K562 (cell line): ENCODE measurements around the gene TAF1B. TPM values are rescaled to one million over a fixed set of nuclear protein-coding genes. Genes with fewer than 3 reads are reported as not detected.

Experiments used
- ATAC-seq: fragments of 200-7000 bp; cut with Tn5 transposase; 3 replicates; pipeline ENCODE4 v1.9.1; 2020; ENCODE audit warnings: moderate library complexity
- BruUV-seq: library from RNA; stranded (reverse); fragments of 400-500 nt; replicated peaks from 2 replicates; lab custom pipeline; 2021; lab: Mats Ljungman, UMichigan
- CTCF ChIA-PET: fragments of 300-600 bp; formaldehyde crosslinking; extraction: SDS; loops from one replicate; lab custom pipeline; 2021; ENCODE audit warnings: low intra/inter-chr PET ratio; lab: Yijun Ruan, JAX
- POLR2A ChIA-PET: fragments of 300-600, 350-650 bp; sonication (Branson Sonifier 250); formaldehyde crosslinking; extraction: SDS; loops from one replicate; lab custom pipeline; 2021; ENCODE audit warnings: antibody characterized with exemption, inconsistent platforms; lab: Yijun Ruan, JAX
- DNase-seq, 4 experiments: peaks; one replicate each; pipeline versions ENCODE4 v3.0.0 to v3.0.0-alpha.2; 2011 to 2018; ENCODE audit warnings: low spot score in 3 of 4, mixed read lengths in 3 of 4; ENCODE audit errors: extremely low read depth in 1 of 4
- FAIRE-seq: peaks from 2 replicates; lab custom pipeline; 2011; peaks lifted over from hg19 to GRCh38; lab: Jason Lieb, UNC
- H2AFZ ChIP-seq: 2 replicates; pipeline ENCODE4 v1.6.0; 2011; ENCODE audit warnings: low read depth, low read length, control low read depth, inconsistent platforms
- H3K27ac ChIP-seq: fragments of 200-600 bp; 3 replicates; pipeline ENCODE4 v1.8.0; 2011; ENCODE audit warnings: low read depth, mild to moderate bottlenecking, control low read depth, inconsistent platforms, low read length, moderate library complexity, mixed read lengths; ENCODE audit errors: extremely low read depth
- H3K27me3 ChIP-seq, 2 experiments: fragments of 300-600 bp in 1 of 2; 2 replicates in 1 of 2; 3 replicates in 1 of 2; pipeline versions ENCODE4 v1.6.0 to v1.8.0; 2011; ENCODE audit warnings: inconsistent platforms in 2 of 2, low read length in 2 of 2, mild to moderate bottlenecking in 1 of 2, mixed read lengths in 1 of 2, moderate library complexity in 1 of 2; ENCODE audit not compliant: control insufficient read depth in 2 of 2, insufficient read depth in 2 of 2
- H3K36me3 ChIP-seq: fragments of 300-600 bp; 3 replicates; pipeline ENCODE4 v1.8.0; 2011; ENCODE audit warnings: mild to moderate bottlenecking, low read length, inconsistent platforms; ENCODE audit not compliant: control insufficient read depth, insufficient read depth
- H3K4me1 ChIP-seq, 2 experiments: fragments of 200-600 bp in 1 of 2; replicated peaks in 1 of 2; 2 replicates in 1 of 2; 3 replicates in 1 of 2; pipeline versions ENCODE4 v1.5.1 to v1.8.0; 2011; ENCODE audit warnings: inconsistent platforms in 2 of 2, low read length in 2 of 2, mild to moderate bottlenecking in 1 of 2, mixed read lengths in 1 of 2, moderate library complexity in 1 of 2; ENCODE audit not compliant: control insufficient read depth in 2 of 2, insufficient read depth in 2 of 2
- H3K4me2 ChIP-seq: 2 replicates; pipeline ENCODE4 v1.6.1; 2011; ENCODE audit warnings: low read length, control low read depth, inconsistent platforms, mixed read lengths; ENCODE audit not compliant: insufficient read depth
- H3K4me3 ChIP-seq: fragments of 200-600 bp; sonication (generic), shearing (Covaris generic); 2 replicates; pipeline ENCODE4 v1.5.1; 2016; ENCODE audit warnings: control low read depth, inconsistent platforms
- H3K79me2 ChIP-seq: fragments of 200-600 bp; 3 replicates; pipeline ENCODE4 v1.8.0; 2011; ENCODE audit warnings: low read length, inconsistent platforms; ENCODE audit not compliant: control insufficient read depth, insufficient read depth
- H3K9ac ChIP-seq, 2 experiments: 2 replicates each; pipeline versions ENCODE4 v1.6.0 to v1.6.1; 2011; ENCODE audit warnings: low read depth in 2 of 2, low read length in 2 of 2, control low read depth in 1 of 2, inconsistent platforms in 1 of 2, mild to moderate bottlenecking in 1 of 2, mixed read lengths in 1 of 2; ENCODE audit not compliant: insufficient read depth in 1 of 2
- H3K9me1 ChIP-seq: one replicate; pipeline ENCODE4 v1.6.0; 2011; ENCODE audit warnings: inconsistent platforms, mild to moderate bottlenecking, low read length, moderate library complexity; ENCODE audit not compliant: control insufficient read depth, insufficient read depth
- H3K9me3 ChIP-seq: replicated peaks from 2 replicates; pipeline ENCODE4 v1.5.1; 2011; ENCODE audit warnings: low read depth, low read length, inconsistent platforms; ENCODE audit not compliant: control insufficient read depth, insufficient read depth
- H4K20me1 ChIP-seq: replicated peaks from 2 replicates; pipeline ENCODE4 v1.6.1; 2011; ENCODE audit warnings: low read length, inconsistent platforms, mixed read lengths; ENCODE audit not compliant: control insufficient read depth, insufficient read depth
- CBX3 ChIP-seq, 2 experiments: IDR thresholded peaks; 1 replicate in 1 of 2; 2 replicates in 1 of 2; pipeline ENCODE4 v1.6.1; 2012; ENCODE audit warnings: inconsistent platforms in 2 of 2, low read length in 2 of 2, borderline replicate concordance in 1 of 2, control low read depth in 1 of 2
- CBX5 ChIP-seq: IDR thresholded peaks from 2 replicates; pipeline ENCODE4 v1.6.1; 2014; ENCODE audit warnings: low read depth, borderline replicate concordance
- RUNX1 ChIP-seq: sonication (generic); IDR thresholded peaks from 2 replicates; pipeline ENCODE4 v1.6.1; 2016; ENCODE audit warnings: antibody characterized with exemption, low read depth
- ZNF668 ChIP-seq: fragments of 250-450 bp; sonication (Bioruptor Pico); IDR thresholded peaks from 2 replicates; pipeline ENCODE4 v1.8.0; 2022; ENCODE audit warnings: mild to moderate bottlenecking, inconsistent platforms
- WGBS: fragments of 100-300 bp; shearing (Covaris generic); methylation state at CpG from one replicate; pipeline ENCODE4 v1.1.6; 2016; ENCODE audit warnings: low coverage, mixed read lengths; ENCODE audit not compliant: insufficient coverage; ENCODE audit errors: missing lambda C conversion rate; 5-methylcytosine and 5-hydroxymethylcytosine counted together
- in situ Hi-C: fragments of 300-500 bp; cut with MboI; formaldehyde crosslinking; loops from 4 replicates; pipeline ENCODE4 v1.15.0; 2018; ENCODE audit warnings: inconsistent platforms, mixed read lengths
- intact Hi-C: fragments of 100-400 bp; cut with micrococcal nuclease; formaldehyde crosslinking; loops from 2 replicates; pipeline ENCODE4 v1.14.2; 2022
- polyA plus RNA-seq, 8 experiments: library from polyadenylated mRNA; depleted of rRNA in 4 of 8; stranded (reverse) in 5 of 8; unstranded in 3 of 8; fragments of >200 nt; fragmentation: Nextera tagmentation in 2 of 8; fragmentation: Illumina TruSeq in 1 of 8; extraction: Ambion mirVana in 2 of 8; extraction: Trizol in 1 of 8; gene quantifications; 2 replicates each; pipeline versions ENCODE4 v1.2.1 to v1.2.3, GENCODE V29; 2011 to 2014; ENCODE audit warnings: inconsistent platforms in 1 of 8, missing spikeins in 1 of 8
- total RNA-seq, 7 experiments: library from RNA; depleted of rRNA in 6 of 7; stranded (reverse); fragments of >200 nt in 6 of 7; fragmentation: Illumina TruSeq in 2 of 7; extraction: Trizol in 2 of 7; gene quantifications; 2 replicates each; pipeline versions ENCODE4 v1.2.1 to v1.2.3, GENCODE V29; 2011 to 2021; ENCODE audit warnings: low replicate concordance in 1 of 7
- TF ChIP-seq, protein P1 (sequence below): fragments of 250-450 bp; sonication (Bioruptor Pico); IDR thresholded peaks from 2 replicates; pipeline ENCODE4 v1.4.0; 2020; ENCODE audit warnings: borderline replicate concordance
- TF ChIP-seq, protein P2 (sequence below): fragments of 450-650 bp; IDR thresholded peaks from 2 replicates; pipeline ENCODE4 v1.6.1; 2018; ENCODE audit warnings: mild to moderate bottlenecking, low read depth; ENCODE audit not compliant: partially characterized antibody
- TF ChIP-seq, protein P3 (sequence below): fragments of 450-650 bp; IDR thresholded peaks from 2 replicates; pipeline ENCODE4 v1.6.1; 2018; ENCODE audit not compliant: partially characterized antibody

The TAF1B gene
- total and polyA plus RNA-seq, 9 of the 15 experiments (the other 6 are each of a cell fraction or from before 2014, with no cell fraction given): 8.8 to 25.1 (median 17.3) TPM

DNA sequence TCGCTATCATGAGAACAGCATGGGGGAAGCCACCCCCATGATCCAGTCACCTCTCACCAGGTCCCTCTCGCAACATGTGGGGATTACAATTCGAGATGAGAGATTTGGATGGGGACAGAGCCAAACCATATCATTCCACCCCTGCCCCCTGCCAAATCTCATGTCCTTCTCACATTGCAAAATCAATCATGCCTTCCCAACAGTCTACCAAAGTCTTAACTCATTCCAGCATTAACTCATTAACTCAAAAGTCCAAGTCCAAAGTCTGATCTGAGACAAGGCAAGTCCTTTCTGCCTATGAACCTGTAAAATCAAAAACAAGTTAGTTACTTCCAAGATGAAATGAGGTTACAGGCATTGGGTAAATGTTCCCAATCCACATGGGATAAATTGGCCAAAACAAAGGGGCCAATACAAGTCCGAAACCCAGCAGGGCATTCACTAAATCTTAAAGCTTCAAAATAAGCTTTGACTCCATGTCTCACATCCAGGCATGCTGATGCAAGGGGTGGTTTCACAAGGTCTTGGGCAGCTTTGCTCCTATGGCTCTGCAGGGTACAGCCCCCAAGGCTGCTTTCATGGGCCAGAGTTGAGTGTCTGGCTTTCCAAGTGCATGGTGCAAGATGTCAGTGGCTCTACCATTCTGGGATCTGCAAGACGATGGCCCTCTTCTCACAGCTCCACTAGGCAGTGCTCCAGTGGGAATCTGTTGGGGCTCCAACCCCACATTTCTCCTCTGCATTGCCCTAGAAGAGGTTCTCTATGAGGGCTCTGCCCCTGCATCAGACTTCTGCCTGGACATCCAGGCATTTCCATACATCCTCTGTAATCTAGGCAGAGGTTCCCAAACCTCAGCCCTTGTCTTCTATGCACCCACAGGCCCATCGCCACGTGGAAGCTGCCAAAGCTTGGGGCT, 14.8 kb downstream of the TAF1B start:
- Histone ChIP-seq H3K9me1 (no peaks in the 10 kb centered on the region), H4K20me1 (no peaks in the 10 kb centered on the region), H3K27me3 (no peaks in the 10 kb centered on the region), H3K9ac (no peak overlapping the region), H3K27ac (no peak overlapping the region), H2AFZ (no peak overlapping the region), H3K4me1 (no peaks in the 10 kb centered on the region), H3K4me3 (no peak overlapping the region), H3K79me2 (no peaks in the 10 kb centered on the region), H3K36me3 (peaks cover 48% of the 10 kb centered on the region), H3K9me3 (peaks cover 15% of the 10 kb centered on the region), H3K4me2 (no peak overlapping the region)
- DNase-seq (no peak), ATAC-seq (no peak), FAIRE-seq (no peak)
- CTCF ChIA-PET: no interaction called here
- TF ChIP-seq CBX3 (IDR thresholded peaks at IDR 0.05; ENCODE audit: borderline replicate concordance in 1 of 2, low read length in 2 of 2) (peak in 1 of 2 experiments; percentile 71; a peak in 1 of 3 replicates), RUNX1 (no peak), ZNF668 (no peak), CBX5 (0 out of 2 replicates have a peak, but pooled peaks have one; percentile 84)
- TF ChIP-seq, protein P1, sequence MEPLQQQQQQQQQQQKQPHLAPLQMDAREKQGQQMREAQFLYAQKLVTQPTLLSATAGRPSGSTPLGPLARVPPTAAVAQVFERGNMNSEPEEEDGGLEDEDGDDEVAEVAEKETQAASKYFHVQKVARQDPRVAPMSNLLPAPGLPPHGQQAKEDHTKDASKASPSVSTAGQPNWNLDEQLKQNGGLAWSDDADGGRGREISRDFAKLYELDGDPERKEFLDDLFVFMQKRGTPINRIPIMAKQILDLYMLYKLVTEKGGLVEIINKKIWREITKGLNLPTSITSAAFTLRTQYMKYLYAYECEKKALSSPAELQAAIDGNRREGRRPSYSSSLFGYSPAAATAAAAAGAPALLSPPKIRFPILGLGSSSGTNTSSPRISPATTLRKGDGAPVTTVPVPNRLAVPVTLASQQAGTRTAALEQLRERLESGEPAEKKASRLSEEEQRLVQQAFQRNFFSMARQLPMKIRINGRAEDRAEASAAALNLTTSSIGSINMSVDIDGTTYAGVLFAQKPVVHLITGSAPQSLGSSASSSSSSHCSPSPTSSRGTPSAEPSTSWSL (CRISPR knock-in tag): no peak
- TF ChIP-seq, protein P2, sequence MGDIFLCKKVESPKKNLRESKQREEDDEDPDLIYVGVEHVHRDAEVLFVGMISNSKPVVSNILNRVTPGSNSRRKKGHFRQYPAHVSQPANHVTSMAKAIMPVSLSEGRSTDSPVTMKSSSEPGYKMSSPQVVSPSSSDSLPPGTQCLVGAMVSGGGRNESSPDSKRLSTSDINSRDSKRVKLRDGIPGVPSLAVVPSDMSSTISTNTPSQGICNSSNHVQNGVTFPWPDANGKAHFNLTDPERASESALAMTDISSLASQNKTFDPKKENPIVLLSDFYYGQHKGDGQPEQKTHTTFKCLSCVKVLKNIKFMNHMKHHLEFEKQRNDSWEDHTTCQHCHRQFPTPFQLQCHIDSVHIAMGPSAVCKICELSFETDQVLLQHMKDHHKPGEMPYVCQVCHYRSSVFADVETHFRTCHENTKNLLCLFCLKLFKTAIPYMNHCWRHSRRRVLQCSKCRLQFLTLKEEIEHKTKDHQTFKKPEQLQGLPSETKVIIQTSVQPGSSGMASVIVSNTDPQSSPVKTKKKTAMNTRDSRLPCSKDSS: peak; percentile 62
- TF ChIP-seq, protein P3, sequence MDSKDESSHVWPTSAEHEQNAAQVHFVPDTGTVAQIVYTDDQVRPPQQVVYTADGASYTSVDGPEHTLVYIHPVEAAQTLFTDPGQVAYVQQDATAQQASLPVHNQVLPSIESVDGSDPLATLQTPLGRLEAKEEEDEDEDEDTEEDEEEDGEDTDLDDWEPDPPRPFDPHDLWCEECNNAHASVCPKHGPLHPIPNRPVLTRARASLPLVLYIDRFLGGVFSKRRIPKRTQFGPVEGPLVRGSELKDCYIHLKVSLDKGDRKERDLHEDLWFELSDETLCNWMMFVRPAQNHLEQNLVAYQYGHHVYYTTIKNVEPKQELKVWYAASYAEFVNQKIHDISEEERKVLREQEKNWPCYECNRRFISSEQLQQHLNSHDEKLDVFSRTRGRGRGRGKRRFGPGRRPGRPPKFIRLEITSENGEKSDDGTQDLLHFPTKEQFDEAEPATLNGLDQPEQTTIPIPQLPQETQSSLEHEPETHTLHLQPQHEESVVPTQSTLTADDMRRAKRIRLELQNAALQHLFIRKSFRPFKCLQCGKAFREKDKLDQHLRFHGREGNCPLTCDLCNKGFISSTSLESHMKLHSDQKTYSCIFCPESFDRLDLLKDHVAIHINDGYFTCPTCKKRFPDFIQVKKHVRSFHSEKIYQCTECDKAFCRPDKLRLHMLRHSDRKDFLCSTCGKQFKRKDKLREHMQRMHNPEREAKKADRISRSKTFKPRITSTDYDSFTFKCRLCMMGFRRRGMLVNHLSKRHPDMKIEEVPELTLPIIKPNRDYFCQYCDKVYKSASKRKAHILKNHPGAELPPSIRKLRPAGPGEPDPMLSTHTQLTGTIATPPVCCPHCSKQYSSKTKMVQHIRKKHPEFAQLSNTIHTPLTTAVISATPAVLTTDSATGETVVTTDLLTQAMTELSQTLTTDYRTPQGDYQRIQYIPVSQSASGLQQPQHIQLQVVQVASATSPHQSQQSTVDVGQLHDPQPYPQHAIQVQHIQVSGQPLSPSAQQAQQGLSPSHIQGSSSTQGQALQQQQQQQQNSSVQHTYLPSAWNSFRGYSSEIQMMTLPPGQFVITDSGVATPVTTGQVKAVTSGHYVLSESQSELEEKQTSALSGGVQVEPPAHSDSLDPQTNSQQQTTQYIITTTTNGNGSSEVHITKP: no peak
- BruUV-seq: no TSS peak
- WGBS: 95% methylated on average over 7 of the region's 7 CpGs
- in situ Hi-C loops: no loop called here
- POLR2A ChIA-PET: interaction anchor here (0.7 to 1.0 kb wide), 2 partner anchors 12 to 15 kb away, joined by 3 read pairs; partner anchors contain the start of gene TAF1B
- intact Hi-C loops: no loop called here
